Naive thymus-derived CD4-positive, alpha-beta T cell (primary cell): ENCODE measurements around the gene STK32A. TPM values are rescaled to one million over a fixed set of nuclear protein-coding genes. Genes with fewer than 3 reads are reported as not detected.

Source experiments
- ATAC-seq: fragments of 150-1000 bp; cut with Tn5 transposase; 2 replicates; pipeline ENCODE4 v1.10.0; 2021; ENCODE audit warnings: mild to moderate bottlenecking, moderate library complexity
- CTCF ChIA-PET: fragments of 350-600 bp; sonication (Branson Sonifier 250); formaldehyde crosslinking; loops from one replicate; lab custom pipeline; 2021; ENCODE audit warnings: antibody characterized with exemption; lab: Charles Lee
- POLR2A ChIA-PET: fragments of 350-600 bp; sonication (Branson Sonifier 250); formaldehyde crosslinking; loops from one replicate; lab custom pipeline; 2021; ENCODE audit warnings: antibody characterized with exemption, inconsistent platforms; lab: Charles Lee
- DNase-seq, 9 donors: peaks; one replicate each; pipeline versions ENCODE4 v3.0.0 to v3.0.0-alpha.2; 2020 to 2022; ENCODE audit warnings: mixed read lengths in 1 of 9
- H3K27ac ChIP-seq: one replicate; pipeline ENCODE4 v1.7.0; 2013; ENCODE audit warnings: mild to moderate bottlenecking, low read depth, low read length, moderate library complexity
- H3K27me3 ChIP-seq, 2 donors: one replicate each; pipeline ENCODE4 v1.7.0; 2013; ENCODE audit warnings: low read length in 2 of 2, mild to moderate bottlenecking in 2 of 2, moderate library complexity in 2 of 2; ENCODE audit not compliant: control insufficient read depth in 2 of 2, insufficient read depth in 2 of 2
- H3K36me3 ChIP-seq, 3 experiments: 1 replicate in 2 of 3; 2 replicates in 1 of 3; pipeline ENCODE4 v1.7.0; 2013; ENCODE audit warnings: low read length in 3 of 3, mild to moderate bottlenecking in 3 of 3, moderate library complexity in 1 of 3; ENCODE audit not compliant: insufficient read depth in 3 of 3, control insufficient read depth in 2 of 3
- H3K4me1 ChIP-seq, 2 donors: one replicate each; pipeline ENCODE4 v1.7.0; 2013; ENCODE audit warnings: low read length in 2 of 2, mild to moderate bottlenecking in 2 of 2, moderate library complexity in 1 of 2; ENCODE audit not compliant: control insufficient read depth in 2 of 2, insufficient read depth in 2 of 2
- H3K4me3 ChIP-seq: 2 replicates; pipeline ENCODE4 v1.7.0; 2013; ENCODE audit warnings: mild to moderate bottlenecking, low read length
- H3K9me3 ChIP-seq, 3 experiments: 1 replicate in 2 of 3; 2 replicates in 1 of 3; pipeline ENCODE4 v1.7.0; 2013; ENCODE audit warnings: low read length in 3 of 3; ENCODE audit not compliant: control insufficient read depth in 2 of 3
- H3K27ac Mint-ChIP-seq, 9 donors: one replicate each; pipeline ENCODE4 v1.8.0; 2020 to 2022; ENCODE audit warnings: mixed read lengths in 9 of 9, mild to moderate bottlenecking in 8 of 9, moderate library complexity in 5 of 9, inconsistent platforms in 2 of 9
- H3K27me3 Mint-ChIP-seq, 5 donors: one replicate each; pipeline ENCODE4 v1.8.0; 2021 to 2022; ENCODE audit warnings: mixed read lengths in 5 of 5, mild to moderate bottlenecking in 1 of 5
- H3K36me3 Mint-ChIP-seq, 5 donors: one replicate each; pipeline ENCODE4 v1.8.0; 2020 to 2022; ENCODE audit warnings: mixed read lengths in 5 of 5, mild to moderate bottlenecking in 3 of 5, inconsistent platforms in 1 of 5
- H3K4me1 Mint-ChIP-seq, 7 donors: one replicate each; pipeline ENCODE4 v1.8.0; 2020 to 2022; ENCODE audit warnings: mixed read lengths in 7 of 7, mild to moderate bottlenecking in 3 of 7, inconsistent platforms in 1 of 7
- H3K4me3 Mint-ChIP-seq, 10 donors: one replicate each; pipeline ENCODE4 v1.8.0; 2020 to 2022; ENCODE audit warnings: mild to moderate bottlenecking in 10 of 10, mixed read lengths in 10 of 10, moderate library complexity in 6 of 10, inconsistent platforms in 2 of 10
- H3K9me3 Mint-ChIP-seq, 11 donors: one replicate each; pipeline ENCODE4 v1.8.0; 2020 to 2022; ENCODE audit warnings: mixed read lengths in 11 of 11, mild to moderate bottlenecking in 4 of 11, inconsistent platforms in 1 of 11, moderate library complexity in 1 of 11
- intact Hi-C, 2 donors: fragments of 100-400 bp; cut with micrococcal nuclease; formaldehyde crosslinking; loops; one replicate each; pipeline ENCODE4 v1.15.1; 2023
- polyA plus RNA-seq, 2 donors: library from polyadenylated mRNA; unstranded; fragments of 300-500 nt; fragmentation: Illumina TruSeq; gene quantifications; one replicate each; pipeline ENCODE4 v1.2.3, GENCODE V29; 2021
- total RNA-seq, 6 experiments: library from RNA in 5 of 6; stranded (reverse) in 5 of 6; gene quantifications; 1 replicate in 5 of 6; 2 replicates in 1 of 6; pipeline ENCODE4 v1.2.3 and lab custom pipeline; 2021 to 2026

The STK32A gene
- total and polyA plus RNA-seq, 7 experiments from 2014 or later = not detected

GRCh38 chr5:147434049-147434448, 199.2 kb downstream of the STK32A start:
- no peaks in the 10 kb centered on the region for H3K36me3 ChIP-seq
- no peaks in the 10 kb centered on the region for H3K4me1 ChIP-seq
- ATAC-seq (no peak), DNase-seq (no peak)
- peaks cover 0 to 2% (median 0%) of the 10 kb centered on the region in 7 donors for H3K4me1 Mint-ChIP-seq
- intact Hi-C loops = no loop called here
- H3K27me3 ChIP-seq = no peaks in the 10 kb centered on the region
- peaks cover 0 to 5% (median 0%) of the 10 kb centered on the region in 11 donors for H3K9me3 Mint-ChIP-seq
- no peak overlapping the region for H3K27ac ChIP-seq
- no peak overlapping the region for H3K4me3 ChIP-seq
- ChIA-PET CTCF (no interaction called here), POLR2A (no interaction called here)
- no peaks in the 10 kb centered on the region for H3K36me3 Mint-ChIP-seq
- peaks cover 2 to 18% (median 4%) of the 10 kb centered on the region in 5 donors for H3K27me3 Mint-ChIP-seq
- H3K9me3 ChIP-seq = no peaks in the 10 kb centered on the region
- H3K27ac Mint-ChIP-seq = no peak overlapping the region
- no peak overlapping the region for H3K4me3 Mint-ChIP-seq

DNA sequence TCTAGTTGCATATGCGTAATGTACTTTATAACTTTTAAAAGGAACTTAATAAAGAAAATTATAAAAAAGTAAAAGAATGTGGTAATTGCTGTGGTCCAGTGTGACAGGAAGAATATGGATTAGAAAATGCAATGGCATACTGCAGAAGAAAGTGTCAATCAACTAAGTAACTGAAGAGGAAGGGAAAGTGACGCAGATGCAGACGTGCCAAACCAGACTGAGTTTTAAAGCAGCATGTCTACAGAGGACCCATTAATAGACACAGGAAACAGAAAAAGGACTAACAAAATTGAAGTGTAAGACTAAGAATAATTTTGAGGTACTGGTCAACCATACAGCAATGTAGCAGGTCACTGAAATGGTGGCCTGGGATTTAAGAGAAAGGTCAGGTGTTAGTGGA, 201.8 kb downstream of the STK32A start:
- Histone ChIP-seq H3K36me3 (no peaks in the 10 kb centered on the region), H3K9me3 (no peaks in the 10 kb centered on the region), H3K27ac (no peak overlapping the region), H3K27me3 (no peaks in the 10 kb centered on the region), H3K4me1 (no peaks in the 10 kb centered on the region), H3K4me3 (no peak overlapping the region)
- Mint-ChIP-seq H3K27me3 (peaks cover 3 to 20% (median 15%) of the 10 kb centered on the region in 5 donors), H3K36me3 (no peaks in the 10 kb centered on the region), H3K9me3 (no peaks in the 10 kb centered on the region), H3K27ac (no peak overlapping the region), H3K4me3 (no peak overlapping the region), H3K4me1 (no peaks in the 10 kb centered on the region)
- CTCF ChIA-PET = no interaction called here
- ATAC-seq (no peak), DNase-seq (no peak)
- intact Hi-C loops = no loop called here
- POLR2A ChIA-PET = no interaction called here

DNA sequence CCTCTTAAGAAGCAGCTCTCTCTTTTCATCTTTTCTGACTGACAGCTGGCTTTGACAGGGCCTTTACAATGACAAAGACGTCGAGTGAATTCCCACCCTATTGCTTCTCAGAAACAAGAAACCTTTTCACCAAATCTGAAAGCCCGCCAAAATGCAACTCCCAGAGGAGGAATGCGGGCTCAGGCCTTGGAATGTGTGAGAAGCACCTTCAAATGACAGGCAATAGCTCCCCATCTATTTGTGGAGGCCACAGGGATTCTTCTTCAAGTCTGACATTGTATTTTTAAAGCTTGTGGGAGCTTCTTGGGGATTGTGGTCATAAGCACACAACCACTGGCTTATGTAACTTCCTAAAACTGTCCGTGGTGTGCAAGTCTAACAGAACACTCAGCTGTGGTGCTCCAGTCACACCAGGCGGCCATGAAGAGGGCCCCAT, 202.4 kb downstream of the STK32A start:
- H3K9me3 Mint-ChIP-seq = peaks cover 0 to 3% (median 0%) of the 10 kb centered on the region in 11 donors
- ChIA-PET POLR2A (no interaction called here), CTCF (no interaction called here)
- no peak overlapping the region for H3K4me3 ChIP-seq
- H3K4me3 Mint-ChIP-seq = no peak overlapping the region
- ATAC-seq = peak; percentile 59
- H3K4me1 Mint-ChIP-seq = no peaks in the 10 kb centered on the region
- H3K36me3 Mint-ChIP-seq = no peaks in the 10 kb centered on the region
- no peaks in the 10 kb centered on the region for H3K4me1 ChIP-seq
- peaks cover 3 to 26% (median 19%) of the 10 kb centered on the region in 5 donors for H3K27me3 Mint-ChIP-seq
- H3K27ac Mint-ChIP-seq = no peak overlapping the region
- H3K9me3 ChIP-seq = no peaks in the 10 kb centered on the region
- no peaks in the 10 kb centered on the region for H3K27me3 ChIP-seq
- intact Hi-C loops = no loop called here
- H3K27ac ChIP-seq = no peak overlapping the region
- DNase-seq = no peak
- no peaks in the 10 kb centered on the region for H3K36me3 ChIP-seq
